IMR-90 (cell line): Measurements from ENCODE around the gene L3MBTL3. TPM values are rescaled to one million over a fixed set of nuclear protein-coding genes. Genes with fewer than 3 reads are reported as not detected.

ENCODE experiments used
- ATAC-seq: fragments of 200-7000 bp; cut with Tn5 transposase; 2 replicates; pipeline ENCODE4 v1.9.1; 2020; ENCODE audit warnings: low read depth, mild to moderate bottlenecking, moderate library complexity
- BruUV-seq: library from RNA; stranded (reverse); fragments of 400-500 nt; replicated peaks from 2 replicates; lab custom pipeline; 2021; lab: Mats Ljungman, UMichigan
- CTCF ChIA-PET: fragments of 300-600 bp; formaldehyde crosslinking; extraction: SDS; loops from one replicate; lab custom pipeline; 2021; ENCODE audit warnings: antibody characterized with exemption; lab: Yijun Ruan, JAX
- POLR2A ChIA-PET: fragments of 300-600 bp; sonication (Branson Sonifier 250); formaldehyde crosslinking; loops from one replicate; lab custom pipeline; 2022; ENCODE audit warnings: antibody characterized with exemption; ENCODE audit not compliant: unreplicated experiment; lab: Charles Lee
- DNase-seq: peaks from one replicate; pipeline ENCODE4 v3.0.0; 2013
- H2AFZ ChIP-seq: replicated peaks from 2 replicates; pipeline ENCODE3; 2013; ENCODE audit warnings: low read length, mild to moderate bottlenecking; ENCODE audit not compliant: poor library complexity
- H2AK5ac ChIP-seq: 2 replicates; pipeline ENCODE4 v1.6.1; 2013; ENCODE audit warnings: low read depth, low read length, inconsistent platforms
- H2AK9ac ChIP-seq: replicated peaks from 2 replicates; pipeline ENCODE3; 2013; ENCODE audit warnings: mild to moderate bottlenecking, low read depth, low read length, moderate library complexity; ENCODE audit not compliant: poor library complexity
- H2BK120ac ChIP-seq: 2 replicates; pipeline ENCODE4 v1.6.1; 2013; ENCODE audit warnings: low read depth, low read length, inconsistent platforms
- H2BK15ac ChIP-seq: 3 replicates; pipeline ENCODE4 v1.6.1; 2013; ENCODE audit warnings: low read depth, low read length, inconsistent platforms
- H2BK20ac ChIP-seq: 2 replicates; pipeline ENCODE4 v1.6.1; 2013; ENCODE audit warnings: low read depth, mild to moderate bottlenecking, inconsistent platforms, low read length, moderate library complexity
- H2BK5ac ChIP-seq: 2 replicates; pipeline ENCODE4 v1.6.1; 2013; ENCODE audit warnings: mild to moderate bottlenecking, low read depth, low read length, inconsistent platforms; ENCODE audit not compliant: poor library complexity, severe bottlenecking
- H3K14ac ChIP-seq: replicated peaks from 2 replicates; pipeline ENCODE4 v1.6.1; 2013; ENCODE audit warnings: low read depth, low read length, inconsistent platforms
- H3K18ac ChIP-seq: 2 replicates; pipeline ENCODE4 v1.6.1; 2013; ENCODE audit warnings: low read depth, low read length, control low read depth
- H3K23ac ChIP-seq: 2 replicates; pipeline ENCODE4 v1.6.1; 2013; ENCODE audit warnings: low read depth, low read length, inconsistent platforms
- H3K27ac ChIP-seq: 2 replicates; pipeline ENCODE4 v1.5.1; 2013; ENCODE audit warnings: mild to moderate bottlenecking, control low read depth, low read length; ENCODE audit not compliant: insufficient read depth
- H3K27me3 ChIP-seq: 2 replicates; pipeline ENCODE4 v1.6.1; 2013; ENCODE audit warnings: low read length; ENCODE audit not compliant: control insufficient read depth, insufficient read depth
- H3K36me3 ChIP-seq: 2 replicates; pipeline ENCODE4 v1.6.1; 2013; ENCODE audit warnings: low read length, mixed read lengths; ENCODE audit not compliant: control insufficient read depth, insufficient read depth
- H3K4ac ChIP-seq: 2 replicates; pipeline ENCODE4 v1.6.1; 2013; ENCODE audit warnings: low read depth, low read length, inconsistent platforms
- H3K4me1 ChIP-seq: 2 replicates; pipeline ENCODE4 v1.6.1; 2013; ENCODE audit warnings: low read length, mixed read lengths; ENCODE audit not compliant: control insufficient read depth, insufficient read depth
- H3K4me2 ChIP-seq: 2 replicates; pipeline ENCODE4 v1.6.1; 2013; ENCODE audit warnings: low read depth, mild to moderate bottlenecking, control low read depth, low read length, moderate library complexity
- H3K4me3 ChIP-seq: 2 replicates; pipeline ENCODE4 v1.5.1; 2013; ENCODE audit warnings: low read depth, mild to moderate bottlenecking, control low read depth, low read length, moderate library complexity; ENCODE audit not compliant: insufficient read depth
- H3K56ac ChIP-seq: 2 replicates; pipeline ENCODE4 v1.6.1; 2013; ENCODE audit warnings: low read length, inconsistent platforms; ENCODE audit not compliant: insufficient read depth; ENCODE audit errors: extremely low read depth
- H3K79me1 ChIP-seq, 2 experiments: 2 replicates each; pipeline ENCODE4 v1.6.1; 2013; ENCODE audit warnings: low read length in 2 of 2, inconsistent platforms in 1 of 2, low read depth in 1 of 2
- H3K9ac ChIP-seq: 2 replicates; pipeline ENCODE4 v1.6.1; 2013; ENCODE audit warnings: low read depth, low read length, control low read depth
- H3K9me1 ChIP-seq: 2 replicates; pipeline ENCODE4 v1.6.1; 2013; ENCODE audit warnings: low read length, inconsistent platforms; ENCODE audit not compliant: insufficient read depth
- H3K9me3 ChIP-seq: 2 replicates; pipeline ENCODE4 v1.6.1; 2013; ENCODE audit warnings: low read length; ENCODE audit not compliant: control insufficient read depth, insufficient read depth
- H4K20me1 ChIP-seq: 2 replicates; pipeline ENCODE4 v1.6.1; 2013; ENCODE audit warnings: low read length, inconsistent platforms; ENCODE audit not compliant: insufficient read depth
- H4K5ac ChIP-seq: 2 replicates; pipeline ENCODE4 v1.6.1; 2013; ENCODE audit warnings: mild to moderate bottlenecking, low read depth, low read length, control low read depth
- H4K8ac ChIP-seq, 2 experiments: 2 replicates each; pipeline ENCODE4 v1.6.1; 2013; ENCODE audit warnings: low read depth in 2 of 2, low read length in 2 of 2, control low read depth in 1 of 2, inconsistent platforms in 1 of 2
- H4K91ac ChIP-seq: 2 replicates; pipeline ENCODE4 v1.6.1; 2013; ENCODE audit warnings: low read depth, low read length, inconsistent platforms; ENCODE audit not compliant: insufficient read depth
- BHLHE40 ChIP-seq: fragments of 150-350 bp; IDR thresholded peaks from 2 replicates; pipeline ENCODE4 v1.6.1; 2016; ENCODE audit warnings: mild to moderate bottlenecking, low read depth, low read length
- CEBPB ChIP-seq: IDR thresholded peaks from 2 replicates; pipeline ENCODE4 v1.6.1; 2012; ENCODE audit warnings: low read depth, low read length, improper control_type of control experiment
- CHD1 ChIP-seq: IDR thresholded peaks from 2 replicates; pipeline ENCODE4 v1.6.1; 2012; ENCODE audit warnings: low read depth, low read length, improper control_type of control experiment
- FOS ChIP-seq: fragments of 150-350 bp; IDR thresholded peaks from 2 replicates; pipeline ENCODE4 v1.6.1; 2016; ENCODE audit warnings: low read depth, low read length
- MAFK ChIP-seq: IDR thresholded peaks from 2 replicates; pipeline ENCODE4 v1.6.1; 2012; ENCODE audit warnings: low read depth, low read length, improper control_type of control experiment
- MAZ ChIP-seq: IDR thresholded peaks from 2 replicates; pipeline ENCODE4 v1.6.1; 2012; ENCODE audit warnings: low read depth, mild to moderate bottlenecking, low read length, improper control_type of control experiment, moderate library complexity, borderline replicate concordance
- MXI1 ChIP-seq: IDR thresholded peaks from 2 replicates; pipeline ENCODE4 v1.6.1; 2012; ENCODE audit warnings: low read depth, mild to moderate bottlenecking, low read length, moderate library complexity, borderline replicate concordance
- NFE2L2 ChIP-seq: fragments of 150-350 bp; IDR thresholded peaks from 2 replicates; pipeline ENCODE4 v1.6.1; 2016; ENCODE audit warnings: low read depth, mild to moderate bottlenecking, low read length
- POLR2A ChIP-seq: IDR thresholded peaks from 2 replicates; pipeline ENCODE4 v1.6.1; 2012; ENCODE audit warnings: mild to moderate bottlenecking, low read depth, low read length
- RAD21 ChIP-seq: IDR thresholded peaks from 2 replicates; pipeline ENCODE4 v1.6.1; 2012; ENCODE audit warnings: low read length, improper control_type of control experiment
- RCOR1 ChIP-seq: IDR thresholded peaks from 2 replicates; pipeline ENCODE4 v1.6.1; 2012; ENCODE audit warnings: mild to moderate bottlenecking, low read length, improper control_type of control experiment; ENCODE audit not compliant: insufficient replicate concordance
- RFX5 ChIP-seq: IDR thresholded peaks from 2 replicates; pipeline ENCODE4 v1.8.0; 2012; ENCODE audit warnings: low read depth, mild to moderate bottlenecking, low read length, moderate library complexity
- SMC3 ChIP-seq: fragments of 150-350 bp; IDR thresholded peaks from 2 replicates; pipeline ENCODE4 v1.6.1; 2016; ENCODE audit warnings: low read depth, mild to moderate bottlenecking, antibody characterized with exemption, low read length, moderate library complexity
- WGBS, 2 experiments: methylation state at CpG; one replicate each; pipeline versions ENCODE4 v1.1.5 to v1.1.7; 2013; ENCODE audit warnings: missing lambda C conversion rate in 2 of 2; ENCODE audit not compliant: insufficient read length in 1 of 2; ENCODE audit errors: extremely low coverage in 2 of 2; 5-methylcytosine and 5-hydroxymethylcytosine counted together
- dilution Hi-C: fragments of 300-500 bp; cut with HindIII; formaldehyde crosslinking; loops from one replicate; pipeline ENCODE4 v1.14.3; 2018; ENCODE audit warnings: low sequenced_read_pairs; ENCODE audit not compliant: unreplicated experiment
- in situ Hi-C: fragments of 300-500 bp; cut with MboI; formaldehyde crosslinking; loops from 3 replicates; pipeline ENCODE4 v1.14.3; 2019; ENCODE audit warnings: low sequenced_read_pairs, inconsistent platforms, mixed read lengths
- intact Hi-C: fragments of 100-400 bp; cut with micrococcal nuclease; formaldehyde crosslinking; loops from 2 replicates; pipeline ENCODE4 v1.10.0; 2022
- polyA plus RNA-seq, 3 experiments: library from polyadenylated mRNA; depleted of rRNA; stranded (reverse); fragments of >200 nt; gene quantifications; 2 replicates each; pipeline ENCODE4 v1.2.3, GENCODE V29; 2012; ENCODE audit warnings: low replicate concordance in 1 of 3
- total RNA-seq: library from RNA; depleted of rRNA; stranded (reverse); fragments of >200 nt; gene quantifications from 2 replicates; pipeline ENCODE4 v1.2.3, GENCODE V29; 2012
- TF ChIP-seq, protein P1 (sequence below): fragments of 150-350 bp; IDR thresholded peaks from 2 replicates; pipeline ENCODE4 v1.6.1; 2016; ENCODE audit warnings: low read depth, mild to moderate bottlenecking, low read length, moderate library complexity, borderline replicate concordance
- TF ChIP-seq, protein P2 (sequence below): conservative IDR thresholded peaks from 2 replicates; pipeline ENCODE4 v1.5.1; 2012; ENCODE audit warnings: mild to moderate bottlenecking, low read depth, low read length, improper control_type of control experiment
- TF ChIP-seq, protein P3 (sequence below): fragments of 150-350 bp; IDR thresholded peaks from 2 replicates; pipeline ENCODE4 v1.6.1; 2017; ENCODE audit warnings: mild to moderate bottlenecking, antibody characterized with exemption, low read length, low read depth

The L3MBTL3 gene
- total and polyA plus RNA-seq, 2 of the 4 experiments (the other 2 are of a cell fraction) = 7.2 to 10.9 TPM

DNA sequence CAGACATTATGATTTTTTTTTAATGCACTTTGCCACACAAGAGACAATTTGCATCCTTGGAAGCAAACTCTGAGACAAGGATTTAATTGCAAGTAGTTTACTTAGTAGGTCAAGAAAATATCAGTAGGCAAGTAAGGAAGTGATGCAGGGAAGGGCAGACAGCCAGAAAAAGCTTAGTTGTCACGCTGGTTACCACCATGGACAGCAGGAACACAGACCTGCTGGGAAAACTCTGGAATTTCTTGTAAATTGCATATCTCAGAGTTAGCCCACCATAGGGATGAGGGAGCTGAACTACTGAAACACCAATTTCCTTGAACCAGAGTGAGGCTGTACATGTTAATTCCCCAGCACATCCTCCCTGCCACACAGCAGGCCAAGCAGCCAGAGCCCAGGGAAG is 92.7 kb downstream of the L3MBTL3 start:
- no peak overlapping the region for H2BK20ac ChIP-seq
- no peaks in the 10 kb centered on the region for H3K79me1 ChIP-seq
- H2BK15ac ChIP-seq = no peak overlapping the region
- no peak overlapping the region for H4K5ac ChIP-seq
- H3K9ac ChIP-seq = no peak overlapping the region
- no peak overlapping the region for H3K56ac ChIP-seq
- H4K8ac ChIP-seq = no peak overlapping the region
- H3K14ac ChIP-seq = no peak overlapping the region
- peak; percentile 4 for DNase-seq
- H3K9me1 ChIP-seq = peaks cover 3% of the 10 kb centered on the region; the same call in 1 of the 2 replicates
- dilution Hi-C loops (no loop called here), in situ Hi-C loops (no loop called here), intact Hi-C loops (no loop called here)
- no peak overlapping the region for H3K4me3 ChIP-seq
- no peak overlapping the region for H4K91ac ChIP-seq
- BruUV-seq = no TSS peak
- no peak overlapping the region for H3K4me2 ChIP-seq
- ATAC-seq = no peak
- ChIA-PET POLR2A (no interaction called here), CTCF (no interaction called here)
- no peak overlapping the region for H2BK120ac ChIP-seq
- no peaks in the 10 kb centered on the region for H3K27me3 ChIP-seq
- H3K4me1 ChIP-seq = no peaks in the 10 kb centered on the region
- peaks cover 4% of the 10 kb centered on the region; the same call in 1 of the 2 replicates for H3K36me3 ChIP-seq
- H2AK9ac ChIP-seq = no peak overlapping the region
- H3K23ac ChIP-seq = no peak overlapping the region
- no peak overlapping the region for H3K4ac ChIP-seq
- TF ChIP-seq RAD21 = no peak
- no peak for TF ChIP-seq MAFK
- TF ChIP-seq, protein P1, sequence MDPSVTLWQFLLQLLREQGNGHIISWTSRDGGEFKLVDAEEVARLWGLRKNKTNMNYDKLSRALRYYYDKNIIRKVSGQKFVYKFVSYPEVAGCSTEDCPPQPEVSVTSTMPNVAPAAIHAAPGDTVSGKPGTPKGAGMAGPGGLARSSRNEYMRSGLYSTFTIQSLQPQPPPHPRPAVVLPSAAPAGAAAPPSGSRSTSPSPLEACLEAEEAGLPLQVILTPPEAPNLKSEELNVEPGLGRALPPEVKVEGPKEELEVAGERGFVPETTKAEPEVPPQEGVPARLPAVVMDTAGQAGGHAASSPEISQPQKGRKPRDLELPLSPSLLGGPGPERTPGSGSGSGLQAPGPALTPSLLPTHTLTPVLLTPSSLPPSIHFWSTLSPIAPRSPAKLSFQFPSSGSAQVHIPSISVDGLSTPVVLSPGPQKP = no peak
- TF ChIP-seq CEBPB = no peak
- TF ChIP-seq, protein P2, sequence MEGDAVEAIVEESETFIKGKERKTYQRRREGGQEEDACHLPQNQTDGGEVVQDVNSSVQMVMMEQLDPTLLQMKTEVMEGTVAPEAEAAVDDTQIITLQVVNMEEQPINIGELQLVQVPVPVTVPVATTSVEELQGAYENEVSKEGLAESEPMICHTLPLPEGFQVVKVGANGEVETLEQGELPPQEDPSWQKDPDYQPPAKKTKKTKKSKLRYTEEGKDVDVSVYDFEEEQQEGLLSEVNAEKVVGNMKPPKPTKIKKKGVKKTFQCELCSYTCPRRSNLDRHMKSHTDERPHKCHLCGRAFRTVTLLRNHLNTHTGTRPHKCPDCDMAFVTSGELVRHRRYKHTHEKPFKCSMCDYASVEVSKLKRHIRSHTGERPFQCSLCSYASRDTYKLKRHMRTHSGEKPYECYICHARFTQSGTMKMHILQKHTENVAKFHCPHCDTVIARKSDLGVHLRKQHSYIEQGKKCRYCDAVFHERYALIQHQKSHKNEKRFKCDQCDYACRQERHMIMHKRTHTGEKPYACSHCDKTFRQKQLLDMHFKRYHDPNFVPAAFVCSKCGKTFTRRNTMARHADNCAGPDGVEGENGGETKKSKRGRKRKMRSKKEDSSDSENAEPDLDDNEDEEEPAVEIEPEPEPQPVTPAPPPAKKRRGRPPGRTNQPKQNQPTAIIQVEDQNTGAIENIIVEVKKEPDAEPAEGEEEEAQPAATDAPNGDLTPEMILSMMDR = no peak
- TF ChIP-seq RFX5 = no peak
- no peak for TF ChIP-seq FOS
- no peak for TF ChIP-seq RCOR1
- TF ChIP-seq POLR2A = no peak
- no peak for TF ChIP-seq SMC3
- TF ChIP-seq NFE2L2 = no peak
- TF ChIP-seq, protein P3, sequence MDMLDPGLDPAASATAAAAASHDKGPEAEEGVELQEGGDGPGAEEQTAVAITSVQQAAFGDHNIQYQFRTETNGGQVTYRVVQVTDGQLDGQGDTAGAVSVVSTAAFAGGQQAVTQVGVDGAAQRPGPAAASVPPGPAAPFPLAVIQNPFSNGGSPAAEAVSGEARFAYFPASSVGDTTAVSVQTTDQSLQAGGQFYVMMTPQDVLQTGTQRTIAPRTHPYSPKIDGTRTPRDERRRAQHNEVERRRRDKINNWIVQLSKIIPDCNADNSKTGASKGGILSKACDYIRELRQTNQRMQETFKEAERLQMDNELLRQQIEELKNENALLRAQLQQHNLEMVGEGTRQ = no peak
- TF ChIP-seq MAZ = no peak
- TF ChIP-seq CHD1 = no peak
- TF ChIP-seq BHLHE40 = no peak
- no peak for TF ChIP-seq MXI1
- no peak overlapping the region for H2AK5ac ChIP-seq
- no peak overlapping the region for H2AFZ ChIP-seq
- H3K18ac ChIP-seq = no peak overlapping the region
- H3K27ac ChIP-seq = no peak overlapping the region
- H3K9me3 ChIP-seq = no peaks in the 10 kb centered on the region
- 83% methylated on average over 1 of the region's 1 CpG; no CpG with 5 or more reads in 1 of the 2 experiments for WGBS, 2 experiments
- no peaks in the 10 kb centered on the region for H4K20me1 ChIP-seq
- H2BK5ac ChIP-seq = no peak overlapping the region
